D721Med (cell line): ENCODE results near the gene CKAP5.
"Not testable (repeated sequence)": the region's sequence is repeated elsewhere in the genome, so short reads cannot be mapped to it uniquely, and the experiment has no call there.

ENCODE experiments used
- DNase-seq: peaks from one replicate; pipeline ENCODE4 v3.0.0; 2011; ENCODE audit warnings: low spot score; ENCODE audit not compliant: insufficient read length
- FAIRE-seq: peaks from 2 replicates; lab custom pipeline; 2011; peaks lifted over from hg19 to GRCh38; lab: Jason Lieb, UNC
- CTCF ChIP-seq: IDR thresholded peaks from 2 replicates; pipeline ENCODE4 v1.5.1; 2012; ENCODE audit warnings: mild to moderate bottlenecking, control low read depth; ENCODE audit not compliant: insufficient read depth; ENCODE audit errors: missing control alignments

Gene CKAP5

GRCh38 chr11:46832511-46833214 lies 13.4 kb downstream of the CKAP5 start:
- DNase-seq (no peak), FAIRE-seq (no peak)
- no peak for TF ChIP-seq CTCF

- FAIRE-seq, result no peak
- no peak for TF ChIP-seq CTCF
These were observed 18.1 kb downstream of the CKAP5 start for GRCh38 chr11:46827995-46828394.

GRCh38 chr11:46826310-46827044 lies 19.6 kb downstream of the CKAP5 start:
- no peak for TF ChIP-seq CTCF
- FAIRE-seq, result no peak
- peak; percentile 23 for DNase-seq

More at GRCh38 chr11:46827995-46828394, 18.1 kb downstream of the CKAP5 start:
- DNase-seq, result no peak

- peak; percentile 34 for TF ChIP-seq CTCF
- FAIRE-seq, result no peak
- DNase-seq, result no peak
These were observed 37.2 kb downstream of the CKAP5 start for GRCh38 chr11:46808799-46809431.

- DNase-seq (no peak), FAIRE-seq (no peak)
- no peak for TF ChIP-seq CTCF
These were observed 44.2 kb downstream of the CKAP5 start for GRCh38 chr11:46801694-46802470.

- DNase-seq (no peak), FAIRE-seq (no peak)
- no peak for TF ChIP-seq CTCF
These were observed 45.9 kb downstream of the CKAP5 start for GRCh38 chr11:46800177-46800576.

GRCh38 chr11:46799725-46800124 lies 46.4 kb downstream of the CKAP5 start:
- FAIRE-seq, DNase-seq: not testable (repeated sequence)
